Hematopoietic multipotent progenitor cell (in vitro differentiated cells): ENCODE results near the gene TPK1. TPM values are rescaled to one million over a fixed set of nuclear protein-coding genes. Genes with fewer than 3 reads are reported as not detected.
"Not testable (repeated sequence)": the region's sequence is repeated elsewhere in the genome, so short reads cannot be mapped to it uniquely, and the experiment has no call there.

Experiments used
- DNase-seq, 3 donors: peaks; one replicate each; pipeline ENCODE4 v3.0.0-alpha.2; 2011 to 2015; ENCODE audit warnings: low read depth in 2 of 3, low spot score in 2 of 3
- small RNA-seq: library from RNA; depleted of rRNA; stranded (forward); fragments of <200 nt; gene quantifications from one replicate; pipeline ENCODE3, GENCODE V24; 2012
- total RNA-seq: library from RNA; depleted of rRNA; stranded (reverse); fragments of >200 nt; gene quantifications from one replicate; pipeline ENCODE4 v1.2.3, GENCODE V29; 2012

Gene TPK1
- total RNA-seq, 1 donor: 23.4 TPM

DNA sequence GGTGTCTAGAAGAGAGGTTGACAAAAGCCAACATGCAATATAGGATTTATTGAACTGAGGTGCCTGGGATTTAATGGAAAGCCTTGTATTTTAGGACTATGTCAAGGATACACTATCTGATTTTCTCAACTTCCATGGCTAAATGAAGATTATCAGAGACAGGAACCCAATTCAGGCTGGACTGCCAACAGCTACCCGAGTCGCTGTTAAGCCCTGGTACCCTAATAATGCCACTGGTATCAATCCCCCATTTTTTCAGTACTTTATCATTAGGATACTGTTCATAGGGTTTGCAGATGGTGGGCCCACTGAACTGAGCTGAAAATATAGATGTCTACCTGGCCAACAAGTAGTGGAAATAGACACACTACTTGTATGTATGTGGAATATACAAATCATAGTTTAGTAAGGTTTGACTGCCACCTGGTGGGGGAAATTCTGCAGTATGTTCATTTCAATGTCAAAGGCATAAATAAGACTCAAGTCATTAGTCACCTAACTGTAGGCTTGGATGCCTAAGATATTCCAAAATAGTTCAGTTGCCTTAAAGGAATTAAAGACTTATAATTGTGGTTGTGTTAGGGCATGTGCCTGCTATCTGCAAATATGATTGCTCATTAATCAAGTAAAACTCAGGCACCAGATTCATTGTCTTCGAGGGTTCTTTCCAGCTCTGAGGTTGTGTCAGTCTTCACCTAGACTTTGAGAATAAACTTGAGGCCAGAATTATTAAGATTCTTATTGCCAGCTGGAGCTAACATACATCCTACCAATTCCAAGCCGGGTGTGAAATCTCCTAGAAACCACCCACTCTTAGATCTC lies 398.3 kb downstream of the TPK1 start:
- DNase-seq: peak in 2 of 3 donors; percentile 67 to 82

GRCh38 chr7:144436500-144436899 lies 399.4 kb downstream of the TPK1 start:
- no peak for DNase-seq

DNA sequence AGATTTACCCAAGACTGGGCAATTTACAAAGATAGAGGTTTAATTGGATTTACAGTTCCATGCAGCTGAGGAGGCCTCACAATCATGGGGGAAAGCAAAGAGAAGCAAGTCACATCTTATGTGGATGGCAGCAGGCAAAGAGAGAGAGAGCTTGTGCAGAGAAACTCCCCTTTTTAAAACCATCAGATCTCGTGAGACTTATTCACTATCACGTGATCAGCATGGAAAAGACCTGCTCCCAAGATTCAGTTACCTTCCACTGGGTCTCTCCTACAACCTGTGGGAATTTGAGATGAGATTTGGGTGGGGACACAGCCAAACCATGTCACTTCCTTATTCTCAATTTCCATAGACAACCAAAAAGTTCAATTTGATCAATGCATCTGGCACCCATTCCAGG lies 407.4 kb downstream of the TPK1 start:
- no peak for DNase-seq

GRCh38 chr7:144427539-144427938 lies 408.3 kb downstream of the TPK1 start:
- not testable (repeated sequence) for DNase-seq

DNA sequence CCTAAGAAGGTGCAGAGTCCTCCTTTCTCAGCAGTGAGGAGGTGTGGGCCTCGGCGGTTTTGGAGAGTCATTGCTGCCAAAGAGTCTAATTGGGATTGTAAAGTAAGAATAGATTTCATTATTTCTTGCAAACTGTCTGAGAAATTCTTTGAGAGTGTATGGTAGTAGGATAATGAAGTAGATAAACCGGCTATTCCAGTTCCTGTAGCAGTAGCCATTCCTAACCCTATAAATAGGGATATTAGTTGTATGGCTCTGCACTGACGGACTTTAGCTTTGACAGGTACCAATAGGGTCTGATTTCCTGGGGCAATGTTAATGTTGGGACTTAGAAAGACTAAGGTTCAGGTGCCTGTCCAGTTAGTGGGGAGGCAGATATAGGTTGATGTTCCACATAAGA lies 416.9 kb downstream of the TPK1 start:
- DNase-seq: not testable (repeated sequence)

DNA sequence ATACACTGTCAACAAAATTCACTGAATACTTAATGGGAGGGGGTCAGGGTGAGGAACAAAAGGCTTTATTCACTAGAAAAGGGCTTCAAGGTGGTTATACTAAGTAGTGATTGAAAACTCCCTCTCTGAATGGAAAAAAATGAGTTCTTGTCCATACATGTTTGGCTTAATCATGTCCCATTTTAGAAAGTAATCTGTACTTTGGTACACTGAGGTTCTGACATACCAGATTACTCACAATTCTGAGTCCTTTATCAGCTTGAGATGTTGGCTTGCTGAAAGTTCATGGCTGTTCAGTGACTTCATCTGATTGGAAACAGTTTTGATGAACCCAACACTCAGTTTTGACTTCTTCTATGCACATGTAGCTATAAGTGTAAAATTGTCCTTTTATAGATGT lies 419.5 kb downstream of the TPK1 start:
- no peak for DNase-seq

GRCh38 chr7:144415858-144416257 lies 420.0 kb downstream of the TPK1 start:
- no peak for DNase-seq

DNA sequence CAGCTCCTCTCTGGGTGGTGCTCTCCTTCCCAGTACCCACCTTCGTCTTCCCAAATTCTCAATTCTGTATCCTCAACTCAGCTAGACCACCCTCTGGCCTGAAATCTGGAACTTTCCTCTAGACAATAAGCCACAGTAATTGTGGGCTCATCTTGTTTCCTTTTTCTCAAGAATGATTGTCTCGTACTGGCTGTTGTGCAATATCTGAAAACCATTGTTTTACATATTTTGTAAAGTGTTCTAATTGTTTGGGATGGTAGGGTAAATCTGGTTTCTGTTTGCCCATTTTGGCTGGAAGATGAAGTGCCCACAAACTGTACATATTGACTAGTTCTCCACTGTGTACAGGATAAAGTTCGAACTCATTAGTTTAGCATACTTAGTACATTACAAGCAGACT lies 421.0 kb downstream of the TPK1 start:
- DNase-seq: no peak

- no peak for DNase-seq
Observed at GRCh38 chr7:144410441-144410840, 425.4 kb downstream of the TPK1 start.

DNA sequence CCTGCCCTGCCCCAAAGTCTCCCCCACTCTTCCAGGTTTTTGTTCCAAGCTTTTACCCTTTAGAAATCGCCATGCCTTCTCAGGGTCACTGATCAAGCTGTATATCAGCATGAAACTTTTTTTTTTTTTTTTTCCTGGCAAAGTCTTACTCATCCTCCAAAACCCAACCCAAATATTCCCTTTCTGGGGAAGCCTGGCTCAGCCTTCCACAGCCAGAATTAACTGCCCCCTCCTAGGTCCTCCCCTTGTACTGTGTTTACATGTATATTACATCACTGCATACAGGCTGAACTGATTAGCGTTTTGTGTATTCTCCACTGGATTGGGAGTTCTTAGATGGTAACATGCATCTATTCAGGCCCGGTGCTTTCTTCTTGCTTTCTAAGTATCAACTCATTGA lies 427.7 kb downstream of the TPK1 start:
- DNase-seq: no peak

- no peak for DNase-seq
Observed at GRCh38 chr7:144407266-144407931, 428.5 kb downstream of the TPK1 start.

GRCh38 chr7:144404946-144405345 lies 430.9 kb downstream of the TPK1 start:
- no peak for DNase-seq

DNA sequence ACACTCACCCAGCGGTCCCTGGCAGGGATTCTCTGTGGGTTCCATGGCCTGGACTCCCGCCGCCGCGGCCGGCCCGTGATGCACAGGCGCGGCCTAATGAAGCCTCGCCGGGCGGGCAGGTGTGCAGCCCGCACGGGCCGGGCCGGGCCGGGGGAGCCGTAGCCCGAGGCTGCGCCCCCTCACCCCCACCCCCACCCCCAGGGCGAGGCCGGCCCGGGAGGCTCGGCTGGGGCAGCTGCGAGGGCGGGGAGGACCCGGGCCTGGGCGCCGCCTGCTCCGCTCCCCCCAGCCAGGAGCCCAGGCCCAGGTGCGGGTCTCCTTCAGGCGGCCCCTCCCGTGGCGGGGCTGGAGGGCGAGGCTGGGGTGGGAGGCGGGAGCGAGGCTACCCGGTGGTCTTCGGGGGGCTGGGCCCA lies 432.2 kb downstream of the TPK1 start, which contains the start of gene NOBOX:
Gene NOBOX (minus strand): TSS at position 45 of the 413 bp plus-strand sequence.
- no peak for DNase-seq

DNA sequence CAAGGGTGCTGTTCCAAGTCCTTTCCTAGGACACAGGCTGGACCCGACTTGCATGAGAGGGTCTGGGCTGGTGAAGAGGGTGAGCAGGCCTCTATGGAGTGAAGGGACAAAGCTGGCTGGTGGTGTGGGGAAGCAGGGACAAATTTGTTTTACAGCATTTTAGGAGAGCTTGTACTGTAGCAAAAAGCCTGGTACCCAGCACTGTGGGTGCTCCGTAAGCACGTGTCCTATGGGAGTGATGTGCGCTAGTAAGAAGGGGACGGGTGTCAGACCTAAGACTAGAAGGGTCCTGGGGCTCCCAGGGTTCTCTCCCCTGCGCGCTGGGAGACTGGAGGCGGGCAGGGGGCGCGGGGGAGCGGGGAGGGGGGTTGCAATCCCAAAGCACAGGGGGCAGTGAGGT lies 432.8 kb downstream of the TPK1 start:
- DNase-seq: no peak

Small RNAs within 50 kb of the gene (small RNA-seq; reads per million reads assigned to genes)
- not detected for gene RNU6ATAC40P
